Keratinocyte (primary cell): ENCODE measurements around the gene FAM78A. TPM values are rescaled to one million over a fixed set of nuclear protein-coding genes. Genes with fewer than 3 reads are reported as not detected.

Experiments used
- polyA plus RNA-seq, 5 experiments: library from polyadenylated mRNA; depleted of rRNA in 3 of 5; stranded (reverse) in 3 of 5; stranded (forward) in 1 of 5; unstranded in 1 of 5; fragments of >200 nt; gene quantifications; 1 replicate in 1 of 5; 2 replicates in 3 of 5; 3 replicates in 1 of 5; pipeline versions ENCODE4 v1.2.1 to v1.2.3, GENCODE V29; 2011 to 2012; ENCODE audit warnings: missing spikeins in 2 of 5, low read depth in 1 of 5, low replicate concordance in 1 of 5

Gene FAM78A
- polyA plus RNA-seq, 1 donor (not counting 4 experiments of a cell fraction or from before 2014, with no cell fraction given) = 0.25 TPM

Other genes starting within 250 kb of the FAM78A start
- 1.0 to 2.6 TPM (median 1.5 TPM) in 3 replicates for gene AIF1L, start 180.0 kb downstream of the FAM78A start, polyA plus RNA-seq
- 4.7 to 7.3 TPM (median 6.4 TPM) in 3 replicates for gene NUP214, start 150.9 kb downstream of the FAM78A start, polyA plus RNA-seq
- not detected in 3 replicates for gene PLPP7, start 13.2 kb upstream of the FAM78A start, polyA plus RNA-seq
- gene PRRC2B, start 117.6 kb upstream of the FAM78A start, polyA plus RNA-seq = 15.2 to 38.8 TPM (median 20.8 TPM) in 3 replicates
- gene POMT1, start 226.4 kb upstream of the FAM78A start, polyA plus RNA-seq = 10.3 to 13.2 TPM (median 12.6 TPM) in 3 replicates